ENCODE results near the gene LRRC56. TPM values are rescaled to one million over a fixed set of nuclear protein-coding genes. Genes with fewer than 3 reads are reported as not detected.
A peak's percentile ranks its signal among the peaks of the same experiment; 100 is the strongest.

LRRC56 gene
- total and polyA plus RNA-seq, 9 of the 15 experiments (the other 6 are each of a cell fraction or from before 2014, with no cell fraction given): 0.03 to 4.5 (median 1.0) TPM; not detected in 1

DNA sequence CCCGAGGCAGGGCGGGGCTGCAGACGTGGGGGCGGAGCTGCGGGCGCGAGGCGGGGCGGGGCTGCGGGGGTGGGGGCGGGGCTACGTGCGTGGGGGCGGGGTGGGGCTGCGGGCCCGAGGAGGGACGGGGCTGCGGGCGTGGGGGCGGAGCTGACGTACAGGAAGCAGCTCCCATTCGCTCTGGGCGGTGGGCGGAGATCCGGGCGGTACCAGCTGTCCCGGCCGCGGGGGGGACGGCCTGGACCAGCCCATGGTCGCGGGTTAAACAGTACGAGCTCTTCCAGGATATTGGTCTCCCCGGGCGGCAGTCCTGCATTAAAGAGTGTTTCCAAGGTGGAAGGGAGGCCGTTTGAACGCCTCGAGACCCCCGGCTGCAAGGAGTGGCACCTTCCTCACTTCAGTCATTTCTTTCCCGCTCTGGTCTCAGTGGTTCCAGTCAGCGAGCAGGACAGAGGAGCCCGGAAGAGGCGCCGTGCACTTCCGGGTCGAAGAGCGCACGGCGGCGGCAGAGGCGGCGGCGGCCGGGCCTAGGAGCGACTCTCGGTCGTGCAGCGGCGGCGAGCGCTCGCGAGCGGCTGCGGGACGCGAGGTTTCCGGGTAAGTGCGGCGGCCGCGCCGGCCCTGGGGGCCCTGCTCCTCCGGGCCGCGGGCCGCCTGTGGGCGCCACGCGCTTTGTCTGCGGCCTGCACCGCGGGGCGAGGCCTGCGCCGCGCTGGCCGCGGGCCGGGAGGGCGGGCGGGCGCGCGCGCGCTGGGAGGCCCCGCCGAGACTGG is 38.9 kb downstream of the LRRC56 start, which contains the start of gene PHRF1 (continued):
- TF ChIP-seq, protein P1, sequence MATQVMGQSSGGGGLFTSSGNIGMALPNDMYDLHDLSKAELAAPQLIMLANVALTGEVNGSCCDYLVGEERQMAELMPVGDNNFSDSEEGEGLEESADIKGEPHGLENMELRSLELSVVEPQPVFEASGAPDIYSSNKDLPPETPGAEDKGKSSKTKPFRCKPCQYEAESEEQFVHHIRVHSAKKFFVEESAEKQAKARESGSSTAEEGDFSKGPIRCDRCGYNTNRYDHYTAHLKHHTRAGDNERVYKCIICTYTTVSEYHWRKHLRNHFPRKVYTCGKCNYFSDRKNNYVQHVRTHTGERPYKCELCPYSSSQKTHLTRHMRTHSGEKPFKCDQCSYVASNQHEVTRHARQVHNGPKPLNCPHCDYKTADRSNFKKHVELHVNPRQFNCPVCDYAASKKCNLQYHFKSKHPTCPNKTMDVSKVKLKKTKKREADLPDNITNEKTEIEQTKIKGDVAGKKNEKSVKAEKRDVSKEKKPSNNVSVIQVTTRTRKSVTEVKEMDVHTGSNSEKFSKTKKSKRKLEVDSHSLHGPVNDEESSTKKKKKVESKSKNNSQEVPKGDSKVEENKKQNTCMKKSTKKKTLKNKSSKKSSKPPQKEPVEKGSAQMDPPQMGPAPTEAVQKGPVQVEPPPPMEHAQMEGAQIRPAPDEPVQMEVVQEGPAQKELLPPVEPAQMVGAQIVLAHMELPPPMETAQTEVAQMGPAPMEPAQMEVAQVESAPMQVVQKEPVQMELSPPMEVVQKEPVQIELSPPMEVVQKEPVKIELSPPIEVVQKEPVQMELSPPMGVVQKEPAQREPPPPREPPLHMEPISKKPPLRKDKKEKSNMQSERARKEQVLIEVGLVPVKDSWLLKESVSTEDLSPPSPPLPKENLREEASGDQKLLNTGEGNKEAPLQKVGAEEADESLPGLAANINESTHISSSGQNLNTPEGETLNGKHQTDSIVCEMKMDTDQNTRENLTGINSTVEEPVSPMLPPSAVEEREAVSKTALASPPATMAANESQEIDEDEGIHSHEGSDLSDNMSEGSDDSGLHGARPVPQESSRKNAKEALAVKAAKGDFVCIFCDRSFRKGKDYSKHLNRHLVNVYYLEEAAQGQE (IDR thresholded peaks at IDR 0.05; ENCODE audit: borderline replicate concordance): no peak
- TF ChIP-seq, protein P1 (CRISPR knock-in tag; IDR thresholded peaks at IDR 0.05; ENCODE audit: low read depth): peak; percentile 73; the same call in 1 of the 2 replicates
- TF ChIP-seq BHLHE40 (IDR thresholded peaks at IDR 0.05; ENCODE audit: low read length) (peak; percentile 95), ZNF707 (CRISPR knock-in tag; conservative IDR thresholded peaks at IDR 0.05) (no peak), TAL1 (IDR thresholded peaks at IDR 0.05) (no peak), HNRNPLL (IDR thresholded peaks at IDR 0.05; ENCODE audit: low read depth, low read length, poor library complexity, severe bottlenecking) (peak; percentile 25), SOX6 (IDR thresholded peaks at IDR 0.05) (0 out of 2 replicates have a peak, but pooled peaks have one; percentile 34), KDM5B (IDR thresholded peaks at IDR 0.05; ENCODE audit: insufficient replicate concordance, low read depth, low read length) (no peak), MTA3 (IDR thresholded peaks at IDR 0.05; ENCODE audit: borderline replicate concordance) (peak; percentile 91; the same call in 1 of the 2 replicates), ZSCAN29 (IDR thresholded peaks at IDR 0.05) (no peak)
- TF ChIP-seq, protein P2, sequence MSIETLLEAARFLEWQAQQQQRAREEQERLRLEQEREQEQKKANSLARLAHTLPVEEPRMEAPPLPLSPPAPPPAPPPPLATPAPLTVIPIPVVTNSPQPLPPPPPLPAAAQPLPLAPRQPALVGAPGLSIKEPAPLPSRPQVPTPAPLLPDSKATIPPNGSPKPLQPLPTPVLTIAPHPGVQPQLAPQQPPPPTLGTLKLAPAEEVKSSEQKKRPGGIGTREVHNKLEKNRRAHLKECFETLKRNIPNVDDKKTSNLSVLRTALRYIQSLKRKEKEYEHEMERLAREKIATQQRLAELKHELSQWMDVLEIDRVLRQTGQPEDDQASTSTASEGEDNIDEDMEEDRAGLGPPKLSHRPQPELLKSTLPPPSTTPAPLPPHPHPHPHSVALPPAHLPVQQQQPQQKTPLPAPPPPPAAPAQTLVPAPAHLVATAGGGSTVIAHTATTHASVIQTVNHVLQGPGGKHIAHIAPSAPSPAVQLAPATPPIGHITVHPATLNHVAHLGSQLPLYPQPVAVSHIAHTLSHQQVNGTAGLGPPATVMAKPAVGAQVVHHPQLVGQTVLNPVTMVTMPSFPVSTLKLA (conservative IDR thresholded peaks at IDR 0.05): peak; percentile 75 to 83
- TF ChIP-seq, protein P3, sequence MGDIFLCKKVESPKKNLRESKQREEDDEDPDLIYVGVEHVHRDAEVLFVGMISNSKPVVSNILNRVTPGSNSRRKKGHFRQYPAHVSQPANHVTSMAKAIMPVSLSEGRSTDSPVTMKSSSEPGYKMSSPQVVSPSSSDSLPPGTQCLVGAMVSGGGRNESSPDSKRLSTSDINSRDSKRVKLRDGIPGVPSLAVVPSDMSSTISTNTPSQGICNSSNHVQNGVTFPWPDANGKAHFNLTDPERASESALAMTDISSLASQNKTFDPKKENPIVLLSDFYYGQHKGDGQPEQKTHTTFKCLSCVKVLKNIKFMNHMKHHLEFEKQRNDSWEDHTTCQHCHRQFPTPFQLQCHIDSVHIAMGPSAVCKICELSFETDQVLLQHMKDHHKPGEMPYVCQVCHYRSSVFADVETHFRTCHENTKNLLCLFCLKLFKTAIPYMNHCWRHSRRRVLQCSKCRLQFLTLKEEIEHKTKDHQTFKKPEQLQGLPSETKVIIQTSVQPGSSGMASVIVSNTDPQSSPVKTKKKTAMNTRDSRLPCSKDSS (IDR thresholded peaks at IDR 0.05; ENCODE audit: low read depth, partially characterized antibody): no peak
- TF ChIP-seq, protein P4, sequence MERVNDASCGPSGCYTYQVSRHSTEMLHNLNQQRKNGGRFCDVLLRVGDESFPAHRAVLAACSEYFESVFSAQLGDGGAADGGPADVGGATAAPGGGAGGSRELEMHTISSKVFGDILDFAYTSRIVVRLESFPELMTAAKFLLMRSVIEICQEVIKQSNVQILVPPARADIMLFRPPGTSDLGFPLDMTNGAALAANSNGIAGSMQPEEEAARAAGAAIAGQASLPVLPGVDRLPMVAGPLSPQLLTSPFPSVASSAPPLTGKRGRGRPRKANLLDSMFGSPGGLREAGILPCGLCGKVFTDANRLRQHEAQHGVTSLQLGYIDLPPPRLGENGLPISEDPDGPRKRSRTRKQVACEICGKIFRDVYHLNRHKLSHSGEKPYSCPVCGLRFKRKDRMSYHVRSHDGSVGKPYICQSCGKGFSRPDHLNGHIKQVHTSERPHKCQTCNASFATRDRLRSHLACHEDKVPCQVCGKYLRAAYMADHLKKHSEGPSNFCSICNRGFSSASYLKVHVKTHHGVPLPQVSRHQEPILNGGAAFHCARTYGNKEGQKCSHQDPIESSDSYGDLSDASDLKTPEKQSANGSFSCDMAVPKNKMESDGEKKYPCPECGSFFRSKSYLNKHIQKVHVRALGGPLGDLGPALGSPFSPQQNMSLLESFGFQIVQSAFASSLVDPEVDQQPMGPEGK (CRISPR knock-in tag; IDR thresholded peaks at IDR 0.05; ENCODE audit: borderline replicate concordance): no peak
